HCT116 (cell line): Measurements from ENCODE around the gene KNSTRN. TPM values are rescaled to one million over a fixed set of nuclear protein-coding genes. Genes with fewer than 3 reads are reported as not detected.

Experiments
- ATAC-seq: fragments of 200-7000 bp; cut with Tn5 transposase; 2 replicates; pipeline ENCODE4 v1.9.1; 2020; ENCODE audit warnings: mild to moderate bottlenecking, moderate library complexity
- BruUV-seq: library from RNA; stranded (reverse); fragments of 400-500 nt; replicated peaks from 2 replicates; lab custom pipeline; 2021; lab: Mats Ljungman, UMichigan
- CTCF ChIA-PET: fragments of 300-600 bp; sonication (Branson Sonifier 250); formaldehyde crosslinking; loops from one replicate; lab custom pipeline; 2021; ENCODE audit warnings: antibody characterized with exemption; lab: Charles Lee
- POLR2A ChIA-PET: fragments of 300-600, 350-600 bp; sonication (Branson Sonifier 250); formaldehyde crosslinking; loops from one replicate; lab custom pipeline; 2021; ENCODE audit warnings: antibody characterized with exemption; lab: Charles Lee
- RAD21 ChIA-PET, 2 experiments: fragments of 300-600 bp; sonication (Branson Sonifier 250); formaldehyde crosslinking; loops; one replicate each; lab custom pipeline; 2023; ENCODE audit warnings: low total read pairs in 2 of 2; ENCODE audit not compliant: uncharacterized antibody in 2 of 2, unreplicated experiment in 2 of 2, low non-redundant PET in 1 of 2; lab: Charles Lee
- DNase-seq: peaks from one replicate; pipeline ENCODE4 v3.0.0-alpha.2; 2010; ENCODE audit warnings: low read depth, low spot score
- H2AFZ ChIP-seq: fragments of 200-600 bp; shearing (Covaris generic), sonication (generic); 2 replicates; pipeline ENCODE4 v1.6.1; 2017; ENCODE audit warnings: low read depth, mixed run types, mixed read lengths, antibody characterized with exemption, low read length; ENCODE audit not compliant: poor library complexity, severe bottlenecking
- H3K27ac ChIP-seq: 2 replicates; pipeline ENCODE4 v1.5.1; 2012; ENCODE audit warnings: low read depth, low read length
- H3K27me3 ChIP-seq: fragments of 200-600 bp; sonication (generic); 2 replicates; pipeline ENCODE4 v1.6.1; 2016; ENCODE audit warnings: mixed run types, low read length, mixed read lengths; ENCODE audit not compliant: insufficient read depth
- H3K36me3 ChIP-seq, 2 experiments: fragments of 200-500 bp in 1 of 2; fragments of 200-600 bp in 1 of 2; sonication (Bioruptor generic) in 1 of 2; sonication (generic) in 1 of 2; 2 replicates each; pipeline versions ENCODE4 v1.5.1 to v1.6.1; 2014 to 2016; ENCODE audit warnings: low read length in 2 of 2, inconsistent platforms in 1 of 2, mixed read lengths in 1 of 2, mixed run types in 1 of 2; ENCODE audit not compliant: insufficient read depth in 2 of 2, control insufficient read depth in 1 of 2
- H3K4me1 ChIP-seq, 2 experiments: fragments of 200-600 bp in 1 of 2; sonication (generic) in 1 of 2; 2 replicates each; pipeline versions ENCODE4 v1.5.1 to v1.6.1; 2012 to 2017; ENCODE audit warnings: low read length in 2 of 2, inconsistent platforms in 1 of 2, mild to moderate bottlenecking in 1 of 2, mixed read lengths in 1 of 2, mixed run types in 1 of 2, moderate library complexity in 1 of 2; ENCODE audit not compliant: insufficient read depth in 2 of 2, control insufficient read depth in 1 of 2
- H3K4me2 ChIP-seq: fragments of 200-600 bp; sonication (generic); 2 replicates; pipeline ENCODE4 v1.6.1; 2017; ENCODE audit warnings: mixed run types, low read length, mixed read lengths
- H3K4me3 ChIP-seq, 2 experiments: fragments of 200-600 bp in 1 of 2; sonication (generic) in 1 of 2; replicated peaks in 1 of 2; 2 replicates each; pipeline ENCODE4 v1.5.1; 2011 to 2016; ENCODE audit warnings: low read length in 2 of 2, control low read depth in 1 of 2, low read depth in 1 of 2, mild to moderate bottlenecking in 1 of 2, mixed read lengths in 1 of 2, mixed run types in 1 of 2
- H3K79me2 ChIP-seq: fragments of 200-600 bp; sonication (generic); 2 replicates; pipeline ENCODE4 v1.6.1; 2017; ENCODE audit warnings: mild to moderate bottlenecking, mixed run types, low read length, moderate library complexity, mixed read lengths; ENCODE audit not compliant: insufficient read depth
- H3K9ac ChIP-seq: fragments of 200-600 bp; sonication (generic); 2 replicates; pipeline ENCODE4 v1.6.1; 2016; ENCODE audit warnings: low read length, mixed read lengths
- H3K9me2 ChIP-seq: fragments of 200-600 bp; sonication (generic), shearing (Covaris generic); 2 replicates; pipeline ENCODE4 v1.6.1; 2017; ENCODE audit warnings: mixed run types, mild to moderate bottlenecking, moderate library complexity; ENCODE audit not compliant: insufficient read depth
- H3K9me3 ChIP-seq, 2 experiments: fragments of 200-500 bp in 1 of 2; fragments of 200-600 bp in 1 of 2; sonication (Bioruptor generic) in 1 of 2; sonication (generic) in 1 of 2; 2 replicates each; pipeline ENCODE4 v1.6.1; 2014 to 2017; ENCODE audit warnings: low read length in 2 of 2, mixed read lengths in 2 of 2, inconsistent platforms in 1 of 2, low read depth in 1 of 2, mild to moderate bottlenecking in 1 of 2, mixed run types in 1 of 2, moderate library complexity in 1 of 2; ENCODE audit not compliant: control insufficient read depth in 1 of 2, insufficient read depth in 1 of 2
- H4K20me1 ChIP-seq: fragments of 200-600 bp; sonication (generic), shearing (Covaris generic); 2 replicates; pipeline ENCODE4 v1.6.1; 2017; ENCODE audit warnings: mixed run types, mild to moderate bottlenecking, moderate library complexity; ENCODE audit not compliant: insufficient read depth
- CBX3 ChIP-seq: IDR thresholded peaks from 2 replicates; pipeline ENCODE4 v1.6.1; 2012; ENCODE audit warnings: low read depth
- CEBPB ChIP-seq: IDR thresholded peaks from 2 replicates; pipeline ENCODE4 v1.6.1; 2012; ENCODE audit warnings: low read depth
- CTCF ChIP-seq, 3 experiments: fragments of 200-600 bp in 1 of 3; sonication (generic) in 1 of 3; IDR thresholded peaks in 2 of 3; conservative IDR thresholded peaks in 1 of 3; 2 replicates each; pipeline ENCODE4 v1.5.1; 2012 to 2017; ENCODE audit warnings: low read depth in 2 of 3, low read length in 2 of 3, antibody characterized with exemption in 1 of 3, borderline replicate concordance in 1 of 3, control low read depth in 1 of 3, mild to moderate bottlenecking in 1 of 3, mixed read lengths in 1 of 3, mixed run types in 1 of 3, moderate library complexity in 1 of 3; ENCODE audit not compliant: insufficient read depth in 1 of 3
- EGR1 ChIP-seq: IDR thresholded peaks from 2 replicates; pipeline ENCODE4 v1.6.1; 2012; ENCODE audit warnings: low read depth
- ELF1 ChIP-seq: IDR thresholded peaks from 2 replicates; pipeline ENCODE4 v1.6.1; 2012; ENCODE audit warnings: low read depth, borderline replicate concordance
- EZH2 ChIP-seq: fragments of 200-600 bp; sonication (generic); IDR thresholded peaks from 2 replicates; pipeline ENCODE4 v1.6.1; 2017; ENCODE audit warnings: antibody characterized with exemption, mixed run types
- EZH2phosphoT487 ChIP-seq: fragments of 200-600 bp; IDR thresholded peaks from 2 replicates; pipeline ENCODE4 v1.6.1; 2018; ENCODE audit warnings: antibody characterized with exemption, borderline replicate concordance
- FOSL1 ChIP-seq: IDR thresholded peaks from 2 replicates; pipeline ENCODE4 v1.6.1; 2012; ENCODE audit warnings: low read depth
- JUND ChIP-seq: IDR thresholded peaks from 2 replicates; pipeline ENCODE4 v1.6.1; 2012
- POLR2A ChIP-seq: IDR thresholded peaks from 2 replicates; pipeline ENCODE4 v1.7.0; 2011; ENCODE audit warnings: borderline replicate concordance; ENCODE audit not compliant: insufficient read depth, insufficient read length; ENCODE audit errors: extremely low read depth
- RAD21 ChIP-seq: IDR thresholded peaks from 2 replicates; pipeline ENCODE4 v1.6.1; 2012; ENCODE audit warnings: low read depth, mild to moderate bottlenecking
- SIN3A ChIP-seq: IDR thresholded peaks from 2 replicates; pipeline ENCODE4 v1.6.1; 2012; ENCODE audit warnings: low read depth
- SP1 ChIP-seq: IDR thresholded peaks from 2 replicates; pipeline ENCODE4 v1.6.1; 2012; ENCODE audit warnings: low read depth
- SRF ChIP-seq: IDR thresholded peaks from 2 replicates; pipeline ENCODE4 v1.6.1; 2012; ENCODE audit warnings: low read depth
- TCF7L2 ChIP-seq: IDR thresholded peaks from 2 replicates; pipeline ENCODE4 v1.7.0; 2011; ENCODE audit warnings: borderline replicate concordance, inconsistent platforms; ENCODE audit not compliant: insufficient read depth, insufficient read length; ENCODE audit errors: extremely low read depth
- YY1 ChIP-seq: IDR thresholded peaks from 2 replicates; pipeline ENCODE4 v1.6.1; 2011; ENCODE audit warnings: low read length, low read depth, moderate library complexity, mild to moderate bottlenecking; ENCODE audit not compliant: insufficient replicate concordance; ENCODE audit errors: extremely low read depth
- ZNF274 ChIP-seq: fragments of 200-500 bp; sonication (Bioruptor generic); IDR thresholded peaks from 2 replicates; pipeline ENCODE4 v1.6.1; 2014; ENCODE audit warnings: mild to moderate bottlenecking, low read depth, low read length, inconsistent platforms
- intact Hi-C: fragments of 100-400 bp; cut with micrococcal nuclease; formaldehyde crosslinking; loops from 2 replicates; pipeline ENCODE4 v1.10.0; 2022
- total RNA-seq: library from RNA; stranded (reverse); gene quantifications from one replicate; pipeline ENCODE4 v1.2.1, GENCODE V29; 2021; ENCODE audit not compliant: unreplicated experiment
- TF ChIP-seq, protein P1 (sequence below): IDR thresholded peaks from 2 replicates; pipeline ENCODE4 v1.6.1; 2012; ENCODE audit warnings: low read depth
- TF ChIP-seq, protein P2 (sequence below): IDR thresholded peaks from 2 replicates; pipeline ENCODE4 v1.6.1; 2012
- TF ChIP-seq, protein P3 (sequence below): IDR thresholded peaks from 2 replicates; pipeline ENCODE4 v1.6.1; 2012

Gene KNSTRN
- total RNA-seq, 1 experiment from 2014 or later: 84.1 TPM

DNA sequence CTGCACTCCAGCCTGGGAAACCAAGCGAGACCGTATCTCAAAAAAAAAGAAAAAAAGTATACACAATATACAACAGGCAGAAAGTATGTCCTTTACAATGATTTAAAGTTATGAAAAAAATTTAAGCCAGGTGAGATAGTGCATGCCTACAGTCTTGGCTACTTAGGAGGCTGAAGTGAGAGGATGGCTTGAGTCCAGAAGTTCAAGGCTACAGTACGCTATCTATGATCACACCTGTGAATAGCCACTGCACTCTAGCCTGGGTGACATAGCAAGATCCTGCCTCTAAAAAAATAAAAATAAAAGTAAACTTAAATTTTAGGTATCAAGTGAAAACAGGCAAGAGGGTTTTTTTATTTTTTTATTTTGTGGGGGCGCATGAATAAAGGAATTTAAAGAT is 3.1 kb upstream of the KNSTRN start:
- Histone ChIP-seq H3K9me3 (no peaks in the 10 kb centered on the region), H3K4me1 (peaks cover 15 to 31% of the 10 kb centered on the region in 2 experiments), H3K79me2 (peaks cover 16% of the 10 kb centered on the region), H3K4me2 (peak overlapping the region; percentile 65), H3K9ac (no peak overlapping the region), H2AFZ (peak overlapping the region; percentile 27), H3K4me3 (no peak overlapping the region), H3K36me3 (peaks cover 0 to under 1% of the 10 kb centered on the region in 2 experiments; a peak in 1 of 4 replicates), H4K20me1 (no peaks in the 10 kb centered on the region), H3K27ac (peak overlapping the region; percentile 48; the same call in 1 of the 2 replicates), H3K9me2 (no peaks in the 10 kb centered on the region), H3K27me3 (no peaks in the 10 kb centered on the region)
- CTCF ChIA-PET: interaction anchor here (1.2 kb wide), 1 partner anchor 40 kb away, joined by 3 read pairs; no protein-coding TSS in a partner anchor
- RAD21 ChIA-PET: interaction anchor here in 1 of 2 experiments (0.7 kb wide), 1 partner anchor 34 kb away, joined by 4 read pairs; no protein-coding TSS in a partner anchor
- ATAC-seq (no peak), DNase-seq (no peak)
- POLR2A ChIA-PET: interaction anchor here (1.4 kb wide), 1 partner anchor 10 kb away, joined by 4 read pairs; no protein-coding TSS in a partner anchor
- intact Hi-C loops: no loop called here
- no peak for TF ChIP-seq RAD21
- no peak for TF ChIP-seq CEBPB
- no peak for TF ChIP-seq EGR1
- TF ChIP-seq SP1: no peak
- no peak for TF ChIP-seq CBX3
- no peak for TF ChIP-seq TCF7L2
- TF ChIP-seq YY1: no peak
- TF ChIP-seq POLR2A: no peak
- TF ChIP-seq JUND: no peak
- TF ChIP-seq, protein P1, sequence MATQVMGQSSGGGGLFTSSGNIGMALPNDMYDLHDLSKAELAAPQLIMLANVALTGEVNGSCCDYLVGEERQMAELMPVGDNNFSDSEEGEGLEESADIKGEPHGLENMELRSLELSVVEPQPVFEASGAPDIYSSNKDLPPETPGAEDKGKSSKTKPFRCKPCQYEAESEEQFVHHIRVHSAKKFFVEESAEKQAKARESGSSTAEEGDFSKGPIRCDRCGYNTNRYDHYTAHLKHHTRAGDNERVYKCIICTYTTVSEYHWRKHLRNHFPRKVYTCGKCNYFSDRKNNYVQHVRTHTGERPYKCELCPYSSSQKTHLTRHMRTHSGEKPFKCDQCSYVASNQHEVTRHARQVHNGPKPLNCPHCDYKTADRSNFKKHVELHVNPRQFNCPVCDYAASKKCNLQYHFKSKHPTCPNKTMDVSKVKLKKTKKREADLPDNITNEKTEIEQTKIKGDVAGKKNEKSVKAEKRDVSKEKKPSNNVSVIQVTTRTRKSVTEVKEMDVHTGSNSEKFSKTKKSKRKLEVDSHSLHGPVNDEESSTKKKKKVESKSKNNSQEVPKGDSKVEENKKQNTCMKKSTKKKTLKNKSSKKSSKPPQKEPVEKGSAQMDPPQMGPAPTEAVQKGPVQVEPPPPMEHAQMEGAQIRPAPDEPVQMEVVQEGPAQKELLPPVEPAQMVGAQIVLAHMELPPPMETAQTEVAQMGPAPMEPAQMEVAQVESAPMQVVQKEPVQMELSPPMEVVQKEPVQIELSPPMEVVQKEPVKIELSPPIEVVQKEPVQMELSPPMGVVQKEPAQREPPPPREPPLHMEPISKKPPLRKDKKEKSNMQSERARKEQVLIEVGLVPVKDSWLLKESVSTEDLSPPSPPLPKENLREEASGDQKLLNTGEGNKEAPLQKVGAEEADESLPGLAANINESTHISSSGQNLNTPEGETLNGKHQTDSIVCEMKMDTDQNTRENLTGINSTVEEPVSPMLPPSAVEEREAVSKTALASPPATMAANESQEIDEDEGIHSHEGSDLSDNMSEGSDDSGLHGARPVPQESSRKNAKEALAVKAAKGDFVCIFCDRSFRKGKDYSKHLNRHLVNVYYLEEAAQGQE: no peak
- TF ChIP-seq CTCF (IDR thresholded peaks at IDR 0.05 in 2 of 3, conservative IDR thresholded peaks at IDR 0.05 in 1 of 3; ENCODE audit: borderline replicate concordance in 1 of 3, insufficient read depth in 1 of 3, low read depth in 2 of 3, low read length in 2 of 3): no peak
- no peak for TF ChIP-seq SIN3A
- TF ChIP-seq, protein P2, sequence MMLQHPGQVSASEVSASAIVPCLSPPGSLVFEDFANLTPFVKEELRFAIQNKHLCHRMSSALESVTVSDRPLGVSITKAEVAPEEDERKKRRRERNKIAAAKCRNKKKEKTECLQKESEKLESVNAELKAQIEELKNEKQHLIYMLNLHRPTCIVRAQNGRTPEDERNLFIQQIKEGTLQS: no peak
- no peak for TF ChIP-seq ELF1
- no peak for TF ChIP-seq EZH2
- TF ChIP-seq, protein P3, sequence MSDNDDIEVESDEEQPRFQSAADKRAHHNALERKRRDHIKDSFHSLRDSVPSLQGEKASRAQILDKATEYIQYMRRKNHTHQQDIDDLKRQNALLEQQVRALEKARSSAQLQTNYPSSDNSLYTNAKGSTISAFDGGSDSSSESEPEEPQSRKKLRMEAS: no peak
- TF ChIP-seq FOSL1: no peak
- no peak for TF ChIP-seq EZH2phosphoT487
- no peak for TF ChIP-seq ZNF274
- no peak for TF ChIP-seq SRF
- BruUV-seq: no TSS peak
